Pancreas (tissue), 10 donors: ENCODE measurements around the gene RAD9A. TPM values are rescaled to one million over a fixed set of nuclear protein-coding genes. Genes with fewer than 3 reads are reported as not detected.

Experiments
- ATAC-seq, 4 donors: fragments of 200-7000 bp; cut with Tn5 transposase; one replicate each; pipeline versions ENCODE4 v1.8.0 to v1.9.1; 2020; ENCODE audit warnings: mild to moderate bottlenecking in 4 of 4, moderate library complexity in 4 of 4
- DNase-seq, 6 donors: peaks; one replicate each; pipeline ENCODE4 v3.0.0-alpha.2; 2020
- FAIRE-seq: peaks from 2 replicates; lab custom pipeline; 2012; peaks lifted over from hg19 to GRCh38; lab: Jason Lieb, UNC
- H3K27ac ChIP-seq, 4 donors: fragments of 200-600 bp; sonication (generic); 1 replicate in 3 of 4; 2 replicates in 1 of 4; pipeline versions ENCODE4 v1.5.0 to v1.8.0; 2020
- H3K27me3 ChIP-seq, 4 donors: fragments of 200-600 bp; one replicate each; pipeline ENCODE4 v1.8.0; 2021
- H3K36me3 ChIP-seq, 3 donors: fragments of 200-600 bp; sonication (generic) in 1 of 3; one replicate each; pipeline versions ENCODE4 v1.5.0 to v1.8.0; 2020 to 2021
- H3K4me1 ChIP-seq, 3 donors: fragments of 200-600 bp; one replicate each; pipeline ENCODE4 v1.8.0; 2021
- H3K4me3 ChIP-seq, 4 donors: fragments of 200-600 bp; sonication (generic) in 2 of 4; one replicate each; pipeline versions ENCODE4 v1.5.0 to v1.8.0; 2020 to 2021
- H3K9me3 ChIP-seq, 4 donors: fragments of 200-600 bp; one replicate each; pipeline ENCODE4 v1.8.0; 2021
- WGBS, 2 donors: extraction: QIAGEN DNeasy Blood & Tissue Kit; methylation state at CpG; one replicate each; pipeline ENCODE4 v1.1.7; 2013; 5-methylcytosine and 5-hydroxymethylcytosine counted together
- intact Hi-C, 3 donors: fragments of 100-400 bp; cut with DNase I; formaldehyde crosslinking; loops; one replicate each; pipeline versions ENCODE4 v1.11.1 to v1.14.2; 2022
- polyA plus RNA-seq, 2 donors: library from polyadenylated mRNA; stranded (reverse); fragments of 200-250 nt; gene quantifications; one replicate each; pipeline ENCODE4 v1.2.3, GENCODE V29; 2013
- total RNA-seq, 6 donors: library from RNA; stranded (reverse); fragmentation: NEBNext Ultra II Directional in 4 of 6; extraction: Animal tissue kit (Norgen Biotek cat#: 25700) in 4 of 6; gene quantifications; one replicate each; pipeline versions ENCODE4 v1.2.1 to v1.2.4, GENCODE V29; 2021 to 2023
- TF ChIP-seq, protein P1 (sequence below), 4 donors: fragments of 200-600 bp; sonication (generic) in 3 of 4; IDR thresholded peaks; one replicate each; pipeline versions ENCODE4 v1.5.0 to v1.8.0; 2021; ENCODE audit warnings: antibody characterized with exemption in 4 of 4
- donor health status: healthy with polysubstance abuse.
- donor health status: DM: no; HTN: no; CAD: no; lungs with moderate emphysema.
- donor health status: DM: no; HTN: no; CAD: no.
- donor health status: control.
- donor health status: control.
- donor health status: Bipolar disorder and iron deficiency.
- donor health status: DM: yes; HTN: yes; CAD: no.
- donor health status: DM: no; HTN: no; CAD: no.
- donor health status: DM: no; HTN: no; CAD: no.
- donor health status: DM: yes; HTN: yes; CAD: no.

Gene RAD9A
- total and polyA plus RNA-seq, 8 donors, result 9.4 to 45.2 (median 15.0) TPM

DNA sequence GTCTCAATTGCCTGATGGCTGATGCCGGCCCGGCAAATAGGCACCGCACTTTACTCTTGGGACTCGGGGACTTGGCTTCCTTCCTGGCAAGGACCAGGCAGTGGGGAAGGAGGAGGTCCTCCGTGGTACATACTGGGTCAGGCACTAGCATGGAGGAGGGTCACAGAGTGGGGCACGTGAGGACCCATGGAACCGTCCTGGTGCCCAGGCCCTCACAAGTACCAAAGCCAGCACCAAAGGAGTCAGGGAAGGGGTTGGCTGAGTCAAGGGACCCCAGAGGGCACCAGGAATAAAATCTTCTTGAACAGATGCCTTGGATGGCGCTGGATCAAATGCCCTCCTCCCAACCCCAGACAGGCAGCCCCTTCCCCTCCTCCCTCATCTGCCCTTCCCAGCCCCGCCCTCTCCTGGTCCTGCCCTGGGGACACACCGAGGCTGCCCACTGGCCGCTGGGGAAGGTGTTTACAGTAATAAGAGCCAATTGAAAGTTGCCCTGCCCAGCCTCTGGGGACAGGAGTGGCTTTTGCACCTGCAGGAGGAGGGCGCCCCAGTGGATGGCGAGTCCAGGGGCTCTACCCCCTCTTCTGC, 18.1 kb downstream of the RAD9A start:
- FAIRE-seq (no peak), ATAC-seq (peak; percentile 59 to 86 (median 64)), DNase-seq (peak in 4 of 6 donors; percentile 61 to 85 (median 72))
- TF ChIP-seq, protein P1, sequence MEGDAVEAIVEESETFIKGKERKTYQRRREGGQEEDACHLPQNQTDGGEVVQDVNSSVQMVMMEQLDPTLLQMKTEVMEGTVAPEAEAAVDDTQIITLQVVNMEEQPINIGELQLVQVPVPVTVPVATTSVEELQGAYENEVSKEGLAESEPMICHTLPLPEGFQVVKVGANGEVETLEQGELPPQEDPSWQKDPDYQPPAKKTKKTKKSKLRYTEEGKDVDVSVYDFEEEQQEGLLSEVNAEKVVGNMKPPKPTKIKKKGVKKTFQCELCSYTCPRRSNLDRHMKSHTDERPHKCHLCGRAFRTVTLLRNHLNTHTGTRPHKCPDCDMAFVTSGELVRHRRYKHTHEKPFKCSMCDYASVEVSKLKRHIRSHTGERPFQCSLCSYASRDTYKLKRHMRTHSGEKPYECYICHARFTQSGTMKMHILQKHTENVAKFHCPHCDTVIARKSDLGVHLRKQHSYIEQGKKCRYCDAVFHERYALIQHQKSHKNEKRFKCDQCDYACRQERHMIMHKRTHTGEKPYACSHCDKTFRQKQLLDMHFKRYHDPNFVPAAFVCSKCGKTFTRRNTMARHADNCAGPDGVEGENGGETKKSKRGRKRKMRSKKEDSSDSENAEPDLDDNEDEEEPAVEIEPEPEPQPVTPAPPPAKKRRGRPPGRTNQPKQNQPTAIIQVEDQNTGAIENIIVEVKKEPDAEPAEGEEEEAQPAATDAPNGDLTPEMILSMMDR (IDR thresholded peaks at IDR 0.05), result no peak
- intact Hi-C loops, result loop anchor here in 1 of 3 donors (10.0 kb wide), 1 partner anchor 95 kb away; the partner anchor contains the start of genes CDK2AP2 and PITPNM1
- WGBS, 2 donors, result 22 to 24% methylated on average over 11 to 13 of the region's 13 CpGs
- Histone ChIP-seq H3K36me3 (no peaks in the 10 kb centered on the region), H3K27ac (no peak overlapping the region), H3K27me3 (no peaks in the 10 kb centered on the region), H3K4me1 (no peaks in the 10 kb centered on the region), H3K4me3 (no peak overlapping the region), H3K9me3 (no peaks in the 10 kb centered on the region)

DNA sequence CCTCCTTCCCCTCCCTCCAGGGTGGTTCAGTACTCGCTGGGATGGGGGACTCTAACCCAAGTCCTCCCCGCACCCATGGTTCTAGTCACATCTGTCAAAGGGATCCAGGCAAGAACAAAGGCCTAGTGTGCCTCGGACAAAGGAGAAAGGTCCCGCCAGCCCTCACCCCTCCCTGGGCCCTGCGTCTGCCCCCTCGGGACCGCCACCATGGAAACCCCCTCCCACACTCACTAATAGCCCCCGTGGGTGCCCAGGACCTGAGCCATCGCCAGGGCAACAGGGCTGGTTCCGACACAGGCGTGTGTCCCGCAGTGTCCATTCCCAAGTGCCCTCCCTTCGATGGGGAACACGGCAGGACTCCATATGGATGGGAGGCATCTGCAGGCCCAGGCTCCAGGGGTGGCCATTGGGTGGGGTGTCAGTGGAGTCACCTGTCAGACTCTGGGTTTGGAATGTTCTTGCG, 18.6 kb downstream of the RAD9A start:
- peak in 1 of 6 donors; percentile 70 for DNase-seq
- peaks cover 0 to 2% (median 0%) of the 10 kb centered on the region in 3 donors for H3K4me1 ChIP-seq

DNA sequence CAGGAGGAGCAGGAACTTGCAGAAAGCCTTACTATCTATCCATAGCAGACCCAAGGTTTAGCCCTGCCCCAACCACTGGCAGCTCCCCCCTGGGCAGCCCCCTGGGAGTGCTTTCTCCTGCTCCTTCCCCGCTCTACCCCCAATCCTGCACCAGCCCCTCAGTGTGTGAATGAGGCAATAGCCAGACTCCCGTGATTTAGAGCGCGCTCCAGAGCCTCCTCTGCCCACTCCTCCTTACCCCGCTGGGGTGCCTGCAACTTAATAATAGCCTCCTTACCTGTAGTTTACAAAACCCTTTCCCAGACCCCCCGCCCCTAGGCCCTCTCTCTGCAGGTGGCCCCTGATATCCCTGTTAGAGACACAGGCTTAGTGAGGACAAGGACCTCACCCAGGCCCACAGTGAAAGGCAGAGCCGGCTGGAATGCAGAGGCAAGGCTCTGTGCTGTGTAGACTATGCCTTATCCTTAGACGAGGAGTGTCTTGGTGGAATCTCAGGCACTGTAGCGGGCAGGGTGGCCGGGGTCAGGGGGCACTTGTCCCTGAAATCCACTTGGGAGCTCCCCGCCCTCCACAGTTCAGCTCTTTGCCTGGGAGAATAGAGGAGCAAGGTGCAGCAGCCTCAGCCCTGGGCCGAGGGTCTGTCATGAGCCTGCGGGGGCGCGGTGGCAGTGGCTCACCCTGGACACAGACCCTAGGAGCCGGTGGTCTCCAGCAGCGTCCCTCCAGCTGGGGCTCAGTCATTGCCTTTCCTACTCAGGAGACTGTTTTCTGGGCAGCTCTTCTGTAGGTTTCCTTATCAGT, 19.4 kb downstream of the RAD9A start:
- H3K27ac ChIP-seq, result no peak overlapping the region
- ATAC-seq (no peak), FAIRE-seq (no peak), DNase-seq (peak in 1 of 6 donors; percentile 49)
- H3K4me3 ChIP-seq, result no peak overlapping the region
- TF ChIP-seq, protein P1 (IDR thresholded peaks at IDR 0.05), result no peak
- no peaks in the 10 kb centered on the region for H3K9me3 ChIP-seq
- H3K4me1 ChIP-seq, result peaks cover 0 to 2% (median 0%) of the 10 kb centered on the region in 3 donors
- intact Hi-C loops, result loop anchor here in 1 of 3 donors (10.0 kb wide), 1 partner anchor 94 kb away; the partner anchor contains the start of genes CDK2AP2 and PITPNM1
- WGBS, 2 donors, result 62 to 75% methylated on average over 16 to 17 of the region's 17 CpGs
- H3K27me3 ChIP-seq, result no peaks in the 10 kb centered on the region
- H3K36me3 ChIP-seq, result no peaks in the 10 kb centered on the region

More for the DNA sequence above, 18.6 kb downstream of the RAD9A start:
- TF ChIP-seq, protein P1 (IDR thresholded peaks at IDR 0.05), result no peak
- Histone ChIP-seq H3K4me3 (no peak overlapping the region), H3K27me3 (no peaks in the 10 kb centered on the region), H3K36me3 (no peaks in the 10 kb centered on the region), H3K27ac (no peak overlapping the region), H3K9me3 (no peaks in the 10 kb centered on the region)
- ATAC-seq (no peak), FAIRE-seq (no peak)
- WGBS, 2 donors, result 43 to 52% methylated on average over 13 to 15 of the region's 15 CpGs
- intact Hi-C loops, result loop anchor here in 1 of 3 donors (10.0 kb wide), 1 partner anchor 94 kb away; the partner anchor contains the start of genes CDK2AP2 and PITPNM1

DNA sequence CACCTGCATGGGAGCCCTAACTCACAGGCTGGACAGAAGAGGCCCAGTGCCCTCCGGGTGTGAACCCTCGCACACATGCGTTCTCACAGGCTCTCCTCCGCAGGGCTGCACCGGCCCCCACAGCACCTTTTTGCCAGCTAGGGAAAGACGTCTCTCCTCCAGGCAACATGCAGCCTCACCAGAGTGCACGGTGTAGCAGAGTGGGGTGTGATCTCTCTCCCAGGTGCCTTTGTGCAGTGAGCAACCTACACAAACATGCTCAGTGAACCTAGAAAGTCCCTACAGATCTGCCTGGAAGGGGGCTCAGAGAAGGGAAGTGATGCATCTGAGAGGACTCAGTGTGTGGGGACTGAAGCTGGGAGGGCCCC, 20.0 kb downstream of the RAD9A start:
- Histone ChIP-seq H3K9me3 (no peaks in the 10 kb centered on the region), H3K4me1 (peaks cover 0 to 2% (median 0%) of the 10 kb centered on the region in 3 donors), H3K27me3 (no peaks in the 10 kb centered on the region), H3K4me3 (no peak overlapping the region), H3K36me3 (no peaks in the 10 kb centered on the region), H3K27ac (no peak overlapping the region)
- no peak for FAIRE-seq
- ATAC-seq, result no peak
- TF ChIP-seq, protein P1 (IDR thresholded peaks at IDR 0.05), result no peak
- 40 to 42% methylated on average over 7 of the region's 7 CpGs for WGBS, 2 donors
- intact Hi-C loops, result loop anchor here in 1 of 3 donors (10.0 kb wide), 1 partner anchor 93 kb away; the partner anchor contains the start of genes CDK2AP2 and PITPNM1
- peak in 1 of 6 donors; percentile 49 for DNase-seq
